A549 (cell line): ENCODE data around the gene WDR33. TPM values are rescaled to one million over a fixed set of nuclear protein-coding genes. Genes with fewer than 3 reads are reported as not detected.

Source experiments
- ATAC-seq, 2 experiments: fragments of 200-7000 bp in 1 of 2; fragments of >200 bp in 1 of 2; cut with Nextera tagmentation in 1 of 2; cut with Tn5 transposase in 1 of 2; 3 replicates each; pipeline versions ENCODE4 v1.8.0 to v1.9.1; 2018 to 2020; ENCODE audit warnings: mild to moderate bottlenecking in 1 of 2, moderate library complexity in 1 of 2
- CTCF ChIA-PET: fragments of 300-600 bp; sonication (Branson Sonifier 250); formaldehyde crosslinking; extraction: SDS; loops from one replicate; lab custom pipeline; 2021; ENCODE audit warnings: antibody characterized with exemption, inconsistent platforms; lab: Yijun Ruan, JAX
- POLR2A ChIA-PET: fragments of 350-600 bp; formaldehyde crosslinking; extraction: SDS; loops from one replicate; lab custom pipeline; 2021; ENCODE audit warnings: antibody characterized with exemption, inconsistent platforms; lab: Yijun Ruan, JAX
- DNase-seq, 2 experiments: peaks; one replicate each; pipeline versions ENCODE4 v3.0.0 to v3.0.0-alpha.2; 2011 to 2016; ENCODE audit warnings: low read depth in 1 of 2, low spot score in 1 of 2
- FAIRE-seq: peaks from 2 replicates; lab custom pipeline; 2011; peaks lifted over from hg19 to GRCh38; lab: Jason Lieb, UNC
- H3K27ac ChIP-seq, 2 experiments: fragments of >200 bp; sonication (Bioruptor Twin); formaldehyde crosslinking; 3 replicates each; pipeline ENCODE4 v1.5.1; 2016 to 2017
- H3K4me1 ChIP-seq: fragments of >200 bp; sonication (Bioruptor Twin); formaldehyde crosslinking; 3 replicates; pipeline ENCODE4 v1.6.1; 2016
- H3K4me2 ChIP-seq: fragments of >200 bp; sonication (Bioruptor Twin); formaldehyde crosslinking; 3 replicates; pipeline ENCODE4 v1.6.1; 2016
- H3K4me3 ChIP-seq: fragments of >200 bp; sonication (Bioruptor Twin); formaldehyde crosslinking; 3 replicates; pipeline ENCODE4 v1.5.1; 2016
- H3K9me3 ChIP-seq: fragments of >200 bp; sonication (Bioruptor Twin); formaldehyde crosslinking; 3 replicates; pipeline ENCODE4 v1.6.1; 2016
- ATOH8 ChIP-seq: fragments of 250-450 bp; sonication (Bioruptor Pico); IDR thresholded peaks from 2 replicates; pipeline ENCODE4 v1.5.0; 2020; ENCODE audit warnings: low read depth, mild to moderate bottlenecking, moderate library complexity
- CBX2 ChIP-seq: fragments of 200-600 bp; sonication (generic); IDR thresholded peaks from 2 replicates; pipeline ENCODE4 v1.6.1; 2016; ENCODE audit warnings: low read depth, mild to moderate bottlenecking, borderline replicate concordance
- CEBPB ChIP-seq, 2 experiments: fragments of >200 bp in 1 of 2; sonication (Bioruptor Twin) in 1 of 2; formaldehyde crosslinking in 1 of 2; IDR thresholded peaks; 2 replicates each; pipeline ENCODE4 v1.6.1; 2012 to 2016
- CHD2 ChIP-seq: fragments of 150-350 bp; IDR thresholded peaks from 2 replicates; pipeline ENCODE4 v1.6.1; 2014; ENCODE audit warnings: low read length; ENCODE audit not compliant: partially characterized antibody
- CHD4 ChIP-seq: fragments of 200-600 bp; sonication (generic); IDR thresholded peaks from 2 replicates; pipeline ENCODE4 v1.6.1; 2016; ENCODE audit warnings: antibody characterized with exemption, mild to moderate bottlenecking, borderline replicate concordance
- E2F6 ChIP-seq: IDR thresholded peaks from 2 replicates; pipeline ENCODE4 v1.6.1; 2012; ENCODE audit warnings: low read depth, borderline replicate concordance
- EP300 ChIP-seq, 2 experiments: fragments of >200 bp; sonication (Bioruptor Twin); formaldehyde crosslinking; IDR thresholded peaks; 2 replicates in 1 of 2; 3 replicates in 1 of 2; pipeline ENCODE4 v1.6.1; 2016 to 2017
- ESRRA ChIP-seq: fragments of 150-350 bp; IDR thresholded peaks from 2 replicates; pipeline ENCODE4 v1.6.1; 2014; ENCODE audit warnings: mild to moderate bottlenecking, low read length, borderline replicate concordance
- FOSL2 ChIP-seq, 2 experiments: fragments of 450-650 bp in 1 of 2; fragments of >200 bp in 1 of 2; sonication (Bioruptor Twin) in 1 of 2; formaldehyde crosslinking; IDR thresholded peaks; 2 replicates each; pipeline versions ENCODE4 v1.5.0 to v1.6.1; 2016 to 2020; ENCODE audit warnings: mild to moderate bottlenecking in 1 of 2, moderate library complexity in 1 of 2
- GATA3 ChIP-seq: IDR thresholded peaks from 2 replicates; pipeline ENCODE4 v1.6.1; 2012; ENCODE audit warnings: borderline replicate concordance
- HES2 ChIP-seq: fragments of >200 bp; sonication (Bioruptor Twin); formaldehyde crosslinking; IDR thresholded peaks from 2 replicates; pipeline ENCODE4 v1.6.1; 2016
- HEYL ChIP-seq: fragments of 250-450 bp; sonication (Bioruptor Pico); IDR thresholded peaks from 2 replicates; pipeline ENCODE4 v1.8.0; 2021; ENCODE audit warnings: mild to moderate bottlenecking, moderate library complexity
- JUNB ChIP-seq: fragments of >200 bp; sonication (Bioruptor Twin); formaldehyde crosslinking; IDR thresholded peaks from 2 replicates; pipeline ENCODE4 v1.6.1; 2016
- KDM1A ChIP-seq: fragments of 200-600 bp; sonication (generic); IDR thresholded peaks from 2 replicates; pipeline ENCODE4 v1.6.1; 2016; ENCODE audit warnings: low read depth, mild to moderate bottlenecking
- KDM5A ChIP-seq: fragments of 200-600 bp; sonication (generic); IDR thresholded peaks from 2 replicates; pipeline ENCODE4 v1.6.1; 2016; ENCODE audit warnings: antibody characterized with exemption, mild to moderate bottlenecking
- NFE2L2 ChIP-seq: fragments of 150-350 bp; conservative IDR thresholded peaks from 2 replicates; pipeline ENCODE4 v1.6.1; 2014; ENCODE audit warnings: low read length
- PHF8 ChIP-seq: fragments of 200-600 bp; sonication (generic); IDR thresholded peaks from 2 replicates; pipeline ENCODE4 v1.6.1; 2016; ENCODE audit warnings: low read depth, mild to moderate bottlenecking, antibody characterized with exemption, moderate library complexity, borderline replicate concordance
- POLR2AphosphoS2 ChIP-seq: conservative IDR thresholded peaks from 2 replicates; pipeline ENCODE4 v1.6.1; 2012; ENCODE audit warnings: low read length, improper control_type of control experiment, inconsistent platforms
- RAD21 ChIP-seq, 2 experiments: fragments of >200 bp in 1 of 2; sonication (Bioruptor Twin) in 1 of 2; formaldehyde crosslinking in 1 of 2; IDR thresholded peaks in 1 of 2; conservative IDR thresholded peaks in 1 of 2; 2 replicates in 1 of 2; 3 replicates in 1 of 2; pipeline ENCODE4 v1.6.1; 2012 to 2018; ENCODE audit warnings: inconsistent platforms in 1 of 2
- RARB ChIP-seq: fragments of 250-450 bp; sonication (Bioruptor Pico); IDR thresholded peaks from 2 replicates; pipeline ENCODE4 v1.8.0; 2021; ENCODE audit warnings: mild to moderate bottlenecking, moderate library complexity
- RFX5 ChIP-seq: fragments of 450-650 bp; IDR thresholded peaks from 2 replicates; pipeline ENCODE4 v1.7.1; 2014; ENCODE audit warnings: antibody characterized with exemption, mild to moderate bottlenecking, moderate library complexity
- SMC3 ChIP-seq: fragments of >200 bp; sonication (Bioruptor Twin); formaldehyde crosslinking; IDR thresholded peaks from 3 replicates; pipeline ENCODE4 v1.6.1; 2018; ENCODE audit warnings: inconsistent platforms
- TP53 ChIP-seq: fragments of 250-450 bp; sonication (Bioruptor Pico); IDR thresholded peaks from 2 replicates; pipeline ENCODE4 v1.5.0; 2021; ENCODE audit warnings: mild to moderate bottlenecking, moderate library complexity
- WGBS: methylation state at CpG from one replicate; pipeline ENCODE4 v1.1.6; 2017; ENCODE audit errors: missing lambda C conversion rate; 5-methylcytosine and 5-hydroxymethylcytosine counted together
- polyA plus RNA-seq, 4 experiments: library from polyadenylated mRNA; depleted of rRNA in 3 of 4; stranded (reverse); fragments of >200 nt; fragmentation: RNase III in 1 of 4; extraction: RNeasy Plus Mini Kit Qiagen cat#74134 plus additional on column Dnase treatment in 1 of 4; gene quantifications; 2 replicates in 3 of 4; 3 replicates in 1 of 4; pipeline ENCODE4 v1.2.3, GENCODE V29; 2011 to 2017

The WDR33 gene
- polyA plus RNA-seq, 2 of the 4 experiments (the other 2 are of a cell fraction), result 21.3 to 67.1 TPM

- no peak for FAIRE-seq
- WGBS, result 78% methylated on average over 7 of the region's 9 CpGs
- no peak for DNase-seq
- no peak; a peak in 1 of 6 replicates for ATAC-seq
- Histone ChIP-seq H3K4me3 (no peak overlapping the region), H3K9me3 (no peaks in the 10 kb centered on the region; the same call in 2 of the 3 replicates), H3K27ac (no peak overlapping the region), H3K4me2 (no peak overlapping the region), H3K4me1 (no peaks in the 10 kb centered on the region)
- TF ChIP-seq KDM1A (no peak), KDM5A (no peak), GATA3 (no peak), FOSL2 (IDR thresholded peaks at IDR 0.05) (no peak), FOSL2 (CRISPR knock-in tag; IDR thresholded peaks at IDR 0.05) (no peak), HES2 (no peak), TP53 (CRISPR knock-in tag) (no peak), ATOH8 (CRISPR knock-in tag) (no peak), SMC3 (no peak), CHD2 (no peak), CBX2 (no peak), PHF8 (no peak), RARB (CRISPR knock-in tag) (no peak), EP300 (IDR thresholded peaks at IDR 0.05) (no peak), E2F6 (no peak), NFE2L2 (no peak), HEYL (CRISPR knock-in tag) (no peak), RAD21 (conservative IDR thresholded peaks at IDR 0.05 in 1 of 2, IDR thresholded peaks at IDR 0.05 in 1 of 2) (no peak)
- CTCF ChIA-PET, result interaction anchor here (5.0 kb wide), 1 partner anchor 13 kb away, joined by 25 read pairs; no protein-coding TSS in a partner anchor
- POLR2A ChIA-PET, result no interaction called here
Observed at GRCh38 chr2:127662937-127663565, 147.9 kb downstream of the WDR33 start.

GRCh38 chr2:127661949-127662510, 148.9 kb downstream of the WDR33 start:
- POLR2A ChIA-PET, result no interaction called here
- no peak overlapping the region for H3K27ac ChIP-seq
- FAIRE-seq (no peak), DNase-seq (no peak)
- no peak for TF ChIP-seq RFX5
- no peak for TF ChIP-seq NFE2L2
- no peak for TF ChIP-seq JUNB
- TF ChIP-seq CEBPB (IDR thresholded peaks at IDR 0.05), result no peak
- no peak for TF ChIP-seq ESRRA
- no peak for TF ChIP-seq E2F6
- no peak for TF ChIP-seq CHD4
- no peak for TF ChIP-seq POLR2AphosphoS2
- TF ChIP-seq, all 56 proteins: peak for 0
- H3K4me3 ChIP-seq, result no peak overlapping the region
- CTCF ChIA-PET, result interaction anchor here (1.1 to 5.0 kb wide), 2 partner anchors 12 to 71 kb away, joined by 4 to 25 read pairs; no protein-coding TSS in a partner anchor
- no peaks in the 10 kb centered on the region for H3K9me3 ChIP-seq
- H3K4me2 ChIP-seq, result no peak overlapping the region
- WGBS, result 64% methylated on average over 9 of the region's 9 CpGs
- no peaks in the 10 kb centered on the region for H3K4me1 ChIP-seq
- no peak for ATAC-seq
